ENCODE results near the gene HAUS6. TPM values are rescaled to one million over a fixed set of nuclear protein-coding genes. Genes with fewer than 3 reads are reported as not detected.

Gene HAUS6
- total RNA-seq, 1 experiment from 2014 or later, result 15.8 TPM

DNA sequence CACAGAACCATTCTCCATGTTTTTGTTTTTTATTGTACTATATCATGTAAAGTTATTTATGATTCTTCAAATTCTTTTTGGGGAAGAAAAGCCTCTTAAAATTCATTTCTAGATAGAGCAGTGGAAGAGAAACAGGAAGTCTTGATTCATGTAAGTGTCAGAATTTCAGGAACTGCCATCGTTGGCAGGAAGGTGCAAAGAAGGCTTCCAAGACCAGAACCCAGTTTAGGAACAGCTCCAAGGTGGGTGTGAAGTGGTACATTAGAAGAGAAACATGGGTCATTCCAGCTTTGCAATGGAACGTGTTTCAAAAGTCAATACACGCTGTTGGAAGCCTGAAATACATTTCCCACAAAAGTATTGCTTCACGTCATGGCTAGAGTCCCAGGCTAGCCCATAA lies 84.5 kb downstream of the HAUS6 start:
- Mint-ChIP-seq H3K4me1 (ENCODE audit: insufficient read depth, unreplicated experiment) (no peaks in the 10 kb centered on the region), H3K27me3 (ENCODE audit: insufficient read depth, unreplicated experiment) (peaks cover 5% of the 10 kb centered on the region), H3K27ac (ENCODE audit: low read depth, unreplicated experiment) (no peak overlapping the region), H3K4me3 (ENCODE audit: unreplicated experiment) (no peak overlapping the region), H3K9me3 (ENCODE audit: unreplicated experiment) (no peaks in the 10 kb centered on the region), H3K36me3 (ENCODE audit: insufficient read depth, unreplicated experiment) (no peaks in the 10 kb centered on the region)
- no TSS peak for BruUV-seq (replicated peaks)
- intact Hi-C loops (cut with micrococcal nuclease), result no loop called here
- POLR2A ChIA-PET, result no interaction called here
- DNase-seq (ENCODE audit: unreplicated experiment), result no peak
- TF ChIP-seq, protein P1, sequence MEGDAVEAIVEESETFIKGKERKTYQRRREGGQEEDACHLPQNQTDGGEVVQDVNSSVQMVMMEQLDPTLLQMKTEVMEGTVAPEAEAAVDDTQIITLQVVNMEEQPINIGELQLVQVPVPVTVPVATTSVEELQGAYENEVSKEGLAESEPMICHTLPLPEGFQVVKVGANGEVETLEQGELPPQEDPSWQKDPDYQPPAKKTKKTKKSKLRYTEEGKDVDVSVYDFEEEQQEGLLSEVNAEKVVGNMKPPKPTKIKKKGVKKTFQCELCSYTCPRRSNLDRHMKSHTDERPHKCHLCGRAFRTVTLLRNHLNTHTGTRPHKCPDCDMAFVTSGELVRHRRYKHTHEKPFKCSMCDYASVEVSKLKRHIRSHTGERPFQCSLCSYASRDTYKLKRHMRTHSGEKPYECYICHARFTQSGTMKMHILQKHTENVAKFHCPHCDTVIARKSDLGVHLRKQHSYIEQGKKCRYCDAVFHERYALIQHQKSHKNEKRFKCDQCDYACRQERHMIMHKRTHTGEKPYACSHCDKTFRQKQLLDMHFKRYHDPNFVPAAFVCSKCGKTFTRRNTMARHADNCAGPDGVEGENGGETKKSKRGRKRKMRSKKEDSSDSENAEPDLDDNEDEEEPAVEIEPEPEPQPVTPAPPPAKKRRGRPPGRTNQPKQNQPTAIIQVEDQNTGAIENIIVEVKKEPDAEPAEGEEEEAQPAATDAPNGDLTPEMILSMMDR (IDR thresholded peaks at IDR 0.05; ENCODE audit: unreplicated experiment), result no peak
- CTCF ChIA-PET, result interaction anchor here (0.7 to 1.1 kb wide), 3 partner anchors 11 to 763 kb away, joined by 3 to 8 read pairs (median 5); no protein-coding TSS in a partner anchor

DNA sequence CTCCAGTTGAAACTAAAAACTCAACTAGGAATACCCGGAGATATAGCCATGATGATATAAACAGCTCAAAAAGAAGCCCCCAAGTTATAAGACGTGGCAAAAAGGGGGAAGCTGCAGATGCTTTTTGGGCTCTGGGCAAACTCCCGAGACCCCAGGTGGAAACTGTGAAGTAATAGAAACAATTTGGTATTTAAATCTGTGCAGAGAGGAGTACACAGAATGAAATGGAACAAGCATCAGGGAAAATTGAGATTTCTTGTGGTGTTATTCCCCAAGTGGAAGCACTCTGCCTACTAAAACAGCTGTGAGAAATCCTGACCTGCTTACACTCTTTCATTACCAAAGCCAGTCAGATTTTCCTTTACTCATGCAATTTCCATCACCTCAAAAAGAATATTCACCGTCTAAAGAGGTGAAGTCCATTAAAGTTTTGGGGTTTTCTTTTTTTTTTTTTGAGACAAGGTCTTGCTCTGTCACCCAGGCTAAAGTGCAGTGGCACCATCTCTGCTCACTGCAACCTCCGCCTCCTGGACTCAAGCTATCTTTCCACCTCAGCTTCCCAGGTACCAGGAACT lies 93.2 kb downstream of the HAUS6 start:
- ChIA-PET POLR2A (interaction anchor here (0.7 kb wide), 1 partner anchor 1664 kb away, joined by 3 read pairs; no protein-coding TSS in a partner anchor), CTCF (interaction anchor here (0.6 to 4.1 kb wide), 4 partner anchors 19 to 1199 kb away, joined by 3 to 15 read pairs (median 4); no protein-coding TSS in a partner anchor)
- H3K27ac Mint-ChIP-seq (ENCODE audit: low read depth, unreplicated experiment), result no peak overlapping the region
- intact Hi-C loops (cut with micrococcal nuclease), result no loop called here
- no peak overlapping the region for H3K4me3 Mint-ChIP-seq (ENCODE audit: unreplicated experiment)
- H3K27me3 Mint-ChIP-seq (ENCODE audit: insufficient read depth, unreplicated experiment), result no peaks in the 10 kb centered on the region
- H3K9me3 Mint-ChIP-seq (ENCODE audit: unreplicated experiment), result no peaks in the 10 kb centered on the region
- TF ChIP-seq, protein P1 (IDR thresholded peaks at IDR 0.05; ENCODE audit: unreplicated experiment), result no peak
- no peaks in the 10 kb centered on the region for H3K36me3 Mint-ChIP-seq (ENCODE audit: insufficient read depth, unreplicated experiment)
- BruUV-seq (replicated peaks), result no TSS peak
- DNase-seq (ENCODE audit: unreplicated experiment), result no peak
- H3K4me1 Mint-ChIP-seq (ENCODE audit: insufficient read depth, unreplicated experiment), result no peaks in the 10 kb centered on the region

Other genes with a start within 250 kb of the HAUS6 start
- gene SAXO1, start 69.7 kb downstream of the HAUS6 start, total RNA-seq (2022), result not detected in 2 replicates
- gene RRAGA, start 53.5 kb downstream of the HAUS6 start, total RNA-seq (2022), result 44.0 and 50.3 TPM in 2 replicates
- gene PLIN2, start 24.6 kb upstream of the HAUS6 start, total RNA-seq (2022), result not detected in 2 replicates
- 26.4 and 36.4 TPM in 2 replicates for gene DENND4C, start 127.8 kb upstream of the HAUS6 start, total RNA-seq (2022)

All from MCF 10A (cell line).